HG02763 (cell line): ENCODE measurements around the gene MAP3K5.
"Not testable (repeated sequence)": the region's sequence is repeated elsewhere in the genome, so short reads cannot be mapped to it uniquely, and the experiment has no call there.

Source experiments
- ATAC-seq: cut with Tn5 transposase; IDR thresholded peaks from one replicate; pipeline ENCODE4 v1.9.1; 2021; ENCODE audit warnings: mild to moderate bottlenecking, moderate library complexity; ENCODE audit not compliant: unreplicated experiment

MAP3K5 gene

DNA sequence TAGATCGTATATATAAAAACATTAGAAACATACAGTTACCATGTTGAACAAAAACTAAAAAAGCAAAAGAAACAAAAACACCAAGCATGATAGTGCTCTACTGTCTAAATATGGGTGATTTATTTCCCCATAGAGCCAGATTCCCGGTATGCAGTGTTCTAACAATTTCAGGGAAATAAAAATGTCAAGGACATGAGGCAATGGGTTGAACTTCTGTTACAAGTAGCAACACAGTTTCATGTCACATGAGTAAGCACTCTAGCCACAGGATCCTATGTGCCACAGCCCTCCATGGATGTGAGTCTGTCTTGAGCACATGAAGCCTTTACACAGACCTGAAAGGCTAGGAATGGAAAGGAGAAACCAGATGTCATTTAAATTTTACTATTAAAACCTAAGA, 96.0 kb downstream of the MAP3K5 start:
- no peak for ATAC-seq

- no peak for ATAC-seq
Observed at GRCh38 chr6:136695412-136695811, 96.9 kb downstream of the MAP3K5 start.

GRCh38 chr6:136693090-136693489, 99.2 kb downstream of the MAP3K5 start:
- no peak for ATAC-seq

DNA sequence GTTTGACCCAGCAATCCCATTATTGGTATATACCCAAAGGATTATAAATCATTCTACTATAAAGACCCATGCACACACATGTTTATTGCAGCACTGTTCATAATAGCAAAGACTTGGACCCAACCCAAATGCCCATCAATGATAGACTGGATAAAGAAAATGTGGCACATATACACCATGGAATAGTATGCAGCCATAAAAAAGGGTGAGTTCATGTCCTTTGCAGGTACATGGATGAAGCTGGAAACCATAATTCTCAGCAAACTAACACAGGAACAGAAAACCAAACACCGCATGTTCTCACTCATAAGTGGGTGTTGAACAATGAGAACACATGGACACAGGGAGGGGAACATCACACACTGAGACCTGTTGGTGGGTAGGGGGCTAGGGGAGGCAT, 104.4 kb downstream of the MAP3K5 start:
- ATAC-seq: not testable (repeated sequence)

- ATAC-seq: no peak
Observed at GRCh38 chr6:136685540-136686108, 106.7 kb downstream of the MAP3K5 start.

GRCh38 chr6:136684466-136684865, 107.8 kb downstream of the MAP3K5 start:
- no peak for ATAC-seq

DNA sequence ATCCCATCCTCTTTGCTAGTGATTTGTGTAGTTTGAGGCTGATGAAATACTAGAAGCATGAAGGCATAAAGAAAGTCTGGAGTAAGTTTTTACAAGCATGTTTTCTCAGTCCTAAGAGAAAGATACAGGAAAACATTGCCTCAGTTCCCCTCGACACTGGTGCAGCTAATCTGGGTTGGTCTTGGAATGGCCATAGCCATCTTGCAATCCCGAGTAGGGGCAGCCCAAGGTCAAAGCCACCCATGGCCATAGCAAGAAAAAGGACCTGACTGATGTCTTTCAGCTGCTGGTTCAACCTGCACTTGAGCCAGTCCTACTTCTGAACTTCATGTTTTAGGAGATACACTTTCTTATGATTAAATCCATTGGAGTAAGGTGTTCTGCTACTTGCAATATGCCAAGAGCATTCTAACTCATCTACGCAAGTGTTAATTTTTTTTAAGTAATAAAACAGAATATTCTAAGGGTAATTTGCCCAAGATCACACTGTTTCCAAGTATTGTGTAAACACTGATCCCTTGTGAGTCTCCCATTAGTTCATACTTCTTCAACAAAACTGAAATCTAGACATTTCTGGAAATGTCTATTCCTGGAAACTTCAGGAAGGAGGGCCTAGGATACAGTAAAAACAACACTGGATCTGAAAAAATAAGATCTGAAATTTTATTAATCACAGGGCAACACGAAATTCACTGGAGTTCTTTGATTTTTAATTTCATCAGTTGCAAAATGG, 108.9 kb downstream of the MAP3K5 start:
- no peak for ATAC-seq

DNA sequence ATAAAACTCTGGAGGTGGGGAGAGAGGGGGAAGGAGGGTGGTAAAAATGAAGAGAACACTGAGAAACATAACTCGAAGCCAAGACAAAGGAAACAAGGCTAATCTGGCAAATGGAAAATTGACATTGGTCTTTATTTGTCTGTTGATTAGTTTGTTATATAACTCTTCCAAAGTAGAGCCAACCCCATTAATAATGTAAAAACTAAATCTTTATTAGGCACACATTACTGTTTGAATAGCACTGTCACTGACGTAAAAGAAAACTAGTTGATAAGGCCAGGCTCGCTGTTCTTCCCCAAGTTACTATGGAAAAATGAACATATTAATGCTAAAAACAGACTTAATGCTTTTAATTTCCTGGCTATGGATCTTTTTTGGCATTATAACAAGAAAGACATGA, 110.0 kb downstream of the MAP3K5 start:
- ATAC-seq: no peak

- no peak for ATAC-seq
Observed at GRCh38 chr6:136677822-136678221, 114.5 kb downstream of the MAP3K5 start.

GRCh38 chr6:136677344-136677743, 114.9 kb downstream of the MAP3K5 start:
- no peak for ATAC-seq

GRCh38 chr6:136676075-136676474, 116.2 kb downstream of the MAP3K5 start:
- ATAC-seq: no peak

GRCh38 chr6:136673571-136673970, 118.7 kb downstream of the MAP3K5 start:
- ATAC-seq: no peak

GRCh38 chr6:136672144-136672543, 120.1 kb downstream of the MAP3K5 start:
- ATAC-seq: no peak

- ATAC-seq: no peak
Observed at GRCh38 chr6:136669299-136669699, 123.0 kb downstream of the MAP3K5 start.

DNA sequence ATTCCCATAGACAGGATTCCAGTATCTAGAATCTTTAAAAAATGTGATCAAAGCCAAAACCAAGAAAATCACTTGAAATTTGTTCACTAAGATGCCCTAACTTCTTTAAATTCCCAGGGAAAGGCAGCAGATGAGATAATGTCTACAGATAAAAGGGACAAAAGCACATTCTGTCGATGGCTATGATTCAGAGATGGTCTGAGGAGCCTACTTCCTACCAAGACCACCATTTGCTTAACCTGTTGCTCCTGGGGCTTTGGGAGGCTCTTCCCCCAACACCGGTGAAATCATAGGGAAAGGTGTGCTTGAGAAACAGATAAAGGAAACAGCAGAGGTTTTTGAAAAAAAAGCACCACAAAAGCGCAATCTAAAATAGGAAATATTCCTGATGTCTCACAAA, 123.7 kb downstream of the MAP3K5 start:
- no peak for ATAC-seq

DNA sequence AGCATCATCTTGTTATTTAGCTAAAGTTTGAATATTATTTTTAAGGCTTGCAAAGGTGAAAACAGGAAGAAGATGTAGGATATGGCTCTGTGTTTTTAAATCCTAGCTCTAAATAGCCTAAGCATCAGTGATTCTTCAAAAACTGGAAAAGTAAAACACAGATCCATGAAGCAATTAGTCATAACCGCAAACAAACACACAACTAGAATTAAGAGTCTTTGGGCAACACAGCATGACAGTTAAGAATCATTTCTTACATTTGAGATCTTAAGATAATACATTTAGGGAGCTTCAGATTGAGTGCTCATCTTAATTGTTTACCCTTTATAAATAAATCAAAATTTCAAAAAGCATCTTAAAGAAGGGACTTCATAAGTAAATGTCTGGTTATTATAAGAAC, 126.2 kb downstream of the MAP3K5 start:
- no peak for ATAC-seq

DNA sequence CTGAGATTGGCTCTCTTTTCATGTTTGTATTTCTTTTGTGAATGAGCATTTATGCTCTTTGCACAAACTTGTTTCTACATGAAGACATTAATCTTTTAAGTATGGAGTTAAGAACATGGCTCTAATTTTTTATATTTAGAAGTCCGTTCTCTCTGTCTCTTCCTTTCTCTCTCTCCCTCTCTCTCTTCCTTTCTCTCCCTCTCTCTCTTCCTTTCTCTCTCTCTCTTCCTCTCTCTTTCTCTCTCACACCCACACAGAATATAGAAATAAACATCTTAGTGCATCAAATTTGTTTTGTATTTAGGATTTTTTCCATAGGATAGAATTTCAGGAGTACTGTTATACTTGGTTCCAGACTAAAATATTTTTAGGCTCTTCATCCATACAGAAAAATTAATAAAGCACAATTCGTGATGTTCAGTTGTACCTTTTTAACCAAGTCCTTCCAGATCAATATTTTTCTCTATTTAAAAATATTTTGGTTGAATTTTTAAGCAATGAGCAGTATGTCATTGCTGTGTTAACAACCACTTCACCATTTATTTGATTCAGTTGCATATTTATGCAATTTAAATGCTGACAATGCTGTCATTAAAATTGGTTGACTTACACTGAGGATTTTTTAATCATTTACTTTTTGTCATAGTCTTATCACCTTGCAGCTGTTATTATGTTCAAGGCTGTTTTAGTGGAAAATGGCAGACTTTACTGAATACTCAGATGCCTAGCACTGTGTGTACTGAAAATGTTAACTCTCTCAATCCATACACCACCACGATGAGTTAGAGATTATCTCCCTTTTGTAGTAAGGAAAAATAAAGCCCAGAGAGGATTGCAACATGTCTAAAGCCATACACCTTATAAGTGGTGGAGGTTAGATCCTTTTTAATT, 129.7 kb downstream of the MAP3K5 start:
- no peak for ATAC-seq

DNA sequence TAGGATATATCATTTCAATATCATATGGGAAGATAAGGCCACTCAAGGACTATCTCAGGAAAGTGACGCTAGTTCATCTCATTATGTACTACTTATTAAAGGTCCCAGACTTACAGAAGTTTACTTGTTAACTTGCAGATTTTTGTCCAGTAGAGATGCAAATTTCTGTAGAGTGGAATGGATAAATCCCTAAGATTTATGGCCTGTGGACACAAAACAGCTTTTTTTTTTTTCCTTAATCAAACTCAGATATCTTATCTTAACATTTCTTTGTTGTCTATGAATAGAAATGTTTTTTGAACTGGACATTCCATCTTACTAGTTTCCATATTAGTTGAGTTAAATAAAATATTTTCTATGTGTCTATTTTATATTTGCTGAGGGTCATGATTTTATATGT, 131.6 kb downstream of the MAP3K5 start:
- ATAC-seq: no peak

- ATAC-seq: no peak
Observed at GRCh38 chr6:136659991-136660499, 132.2 kb downstream of the MAP3K5 start.

DNA sequence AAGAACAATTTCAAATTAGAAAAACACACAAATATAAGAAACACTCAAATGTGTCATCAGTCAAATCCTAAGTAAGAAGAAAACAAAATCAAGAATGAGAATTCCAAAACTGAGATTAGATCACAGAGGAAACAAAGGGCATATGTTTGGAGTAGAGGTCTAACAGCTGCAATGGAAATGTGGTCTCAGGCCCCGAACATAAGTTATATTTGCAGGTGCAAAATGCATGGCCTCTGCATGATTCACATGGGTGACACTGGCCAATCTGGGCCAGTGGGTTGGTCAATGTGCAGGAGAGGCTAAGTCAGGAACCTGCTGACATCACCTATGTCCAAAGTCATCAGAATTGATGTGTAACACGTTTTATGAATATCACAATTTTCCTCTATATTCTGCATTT, 133.6 kb downstream of the MAP3K5 start:
- ATAC-seq: no peak

DNA sequence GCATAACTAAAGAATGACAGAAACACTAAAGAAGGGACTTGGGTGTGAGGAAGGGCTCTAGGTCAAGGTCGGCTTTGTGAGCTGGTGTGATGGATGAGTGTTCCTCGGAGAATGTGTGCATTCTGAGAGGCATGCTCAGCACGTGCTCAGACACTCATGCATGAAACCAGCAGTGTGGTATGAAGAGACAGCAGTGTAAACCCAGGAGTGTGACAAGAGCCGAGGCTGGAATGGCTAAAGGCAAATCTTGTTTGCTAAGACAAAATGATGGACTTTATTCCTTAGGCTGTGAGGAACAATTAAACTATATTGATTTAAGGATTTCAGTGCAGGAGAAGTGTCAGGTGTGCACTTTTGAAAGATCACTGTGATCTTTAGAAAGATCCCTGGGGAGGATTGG, 134.6 kb downstream of the MAP3K5 start:
- ATAC-seq: no peak

- ATAC-seq: no peak
Observed at GRCh38 chr6:136656121-136656520, 136.2 kb downstream of the MAP3K5 start.
